ENCODE results near the gene SLCO1C1.
A peak's percentile ranks its signal among the peaks of the same experiment; 100 is the strongest.

SLCO1C1 gene, protein sequence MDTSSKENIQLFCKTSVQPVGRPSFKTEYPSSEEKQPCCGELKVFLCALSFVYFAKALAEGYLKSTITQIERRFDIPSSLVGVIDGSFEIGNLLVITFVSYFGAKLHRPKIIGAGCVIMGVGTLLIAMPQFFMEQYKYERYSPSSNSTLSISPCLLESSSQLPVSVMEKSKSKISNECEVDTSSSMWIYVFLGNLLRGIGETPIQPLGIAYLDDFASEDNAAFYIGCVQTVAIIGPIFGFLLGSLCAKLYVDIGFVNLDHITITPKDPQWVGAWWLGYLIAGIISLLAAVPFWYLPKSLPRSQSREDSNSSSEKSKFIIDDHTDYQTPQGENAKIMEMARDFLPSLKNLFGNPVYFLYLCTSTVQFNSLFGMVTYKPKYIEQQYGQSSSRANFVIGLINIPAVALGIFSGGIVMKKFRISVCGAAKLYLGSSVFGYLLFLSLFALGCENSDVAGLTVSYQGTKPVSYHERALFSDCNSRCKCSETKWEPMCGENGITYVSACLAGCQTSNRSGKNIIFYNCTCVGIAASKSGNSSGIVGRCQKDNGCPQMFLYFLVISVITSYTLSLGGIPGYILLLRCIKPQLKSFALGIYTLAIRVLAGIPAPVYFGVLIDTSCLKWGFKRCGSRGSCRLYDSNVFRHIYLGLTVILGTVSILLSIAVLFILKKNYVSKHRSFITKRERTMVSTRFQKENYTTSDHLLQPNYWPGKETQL

DNA sequence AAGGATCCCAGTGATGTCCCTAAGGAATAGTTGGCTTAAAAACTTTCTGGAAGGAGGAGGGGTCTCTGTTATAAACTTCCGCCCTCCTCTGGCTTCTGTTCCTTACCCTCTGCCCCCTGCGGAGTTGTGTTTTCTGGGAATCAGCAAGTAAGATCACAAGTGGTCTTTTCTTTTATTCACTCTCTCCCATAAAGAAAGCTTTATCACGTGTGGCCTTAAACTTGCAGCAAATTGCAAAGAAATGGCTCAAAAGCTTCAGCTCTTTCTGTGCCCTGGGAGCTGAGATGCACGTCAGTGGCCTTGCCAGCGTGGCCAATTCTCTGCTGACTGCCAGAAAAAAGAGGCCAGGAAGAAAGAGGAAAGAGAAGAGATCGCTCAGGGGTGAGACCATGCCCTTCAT, at the start of gene SLCO1C1:
TSS of gene SLCO1C1 (plus strand) at position 101 of the 400 bp plus-strand sequence. CDS start 4,245 bp downstream, outside the sequence.
- no peak for TF ChIP-seq CTCF (conservative IDR thresholded peaks at IDR 0.05; ENCODE audit: low read depth, low read length)
- peak; percentile 19 for DNase-seq (ENCODE audit: low read depth)
- H3K4me3 ChIP-seq (ENCODE audit: low read depth, low read length) = no peak within 1 kb of the TSS

- DNase-seq (ENCODE audit: low read depth) = peak; percentile 80
- TF ChIP-seq CTCF (conservative IDR thresholded peaks at IDR 0.05; ENCODE audit: low read depth, low read length) = peak; percentile 69
- H3K4me3 ChIP-seq (ENCODE audit: low read depth, low read length) = no peak overlapping the region
These were observed 48.8 kb upstream of the SLCO1C1 start for GRCh38 chr12:20646239-20646827.

GRCh38 chr12:20653871-20654270, 41.3 kb upstream of the SLCO1C1 start:
- no peak for DNase-seq (ENCODE audit: low read depth)
- no peak overlapping the region for H3K4me3 ChIP-seq (ENCODE audit: low read depth, low read length)
- TF ChIP-seq CTCF (conservative IDR thresholded peaks at IDR 0.05; ENCODE audit: low read depth, low read length) = no peak

DNA sequence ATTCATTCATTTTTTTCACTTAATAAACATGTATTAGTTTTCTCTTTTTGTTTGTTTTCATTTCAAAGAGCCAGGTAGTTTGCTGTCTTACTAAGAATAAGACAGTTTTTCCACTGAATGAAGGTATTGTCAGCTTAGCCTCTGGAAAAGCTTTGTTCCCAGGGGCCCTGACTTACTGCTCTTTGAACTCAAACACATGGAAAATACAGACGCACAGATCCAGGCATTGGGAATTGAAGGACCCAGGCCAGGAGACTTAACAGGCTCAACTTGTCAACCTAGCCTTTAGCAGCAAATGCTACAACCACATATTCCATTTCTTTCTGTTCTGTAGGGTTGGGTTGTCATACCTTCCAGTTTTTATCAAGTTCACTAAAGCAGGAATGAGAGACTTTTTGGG, 38.5 kb upstream of the SLCO1C1 start:
- TF ChIP-seq CTCF (conservative IDR thresholded peaks at IDR 0.05; ENCODE audit: low read depth, low read length) = no peak
- no peak overlapping the region for H3K4me3 ChIP-seq (ENCODE audit: low read depth, low read length)
- no peak for DNase-seq (ENCODE audit: low read depth)

DNA sequence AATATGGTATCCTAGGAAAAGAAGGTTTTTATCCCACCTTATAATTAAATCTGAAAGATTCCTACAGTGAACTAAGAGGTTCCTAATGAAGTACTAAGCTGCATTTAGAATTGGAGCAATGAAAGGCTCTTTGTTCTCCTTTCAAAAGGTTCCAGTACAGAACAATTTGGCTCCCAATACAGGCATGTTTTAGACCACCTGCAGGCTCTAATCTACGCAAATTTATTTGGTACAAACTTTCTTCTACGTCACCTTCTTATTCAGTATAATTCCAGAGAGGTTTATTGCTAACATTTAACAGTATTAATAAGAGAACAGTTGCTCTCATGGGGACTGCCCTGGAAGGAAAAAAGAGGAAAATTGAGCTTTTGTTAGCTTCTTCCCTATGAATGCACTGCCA, 37.6 kb upstream of the SLCO1C1 start:
- DNase-seq (ENCODE audit: low read depth) = no peak
- H3K4me3 ChIP-seq (ENCODE audit: low read depth, low read length) = no peak overlapping the region
- TF ChIP-seq CTCF (conservative IDR thresholded peaks at IDR 0.05; ENCODE audit: low read depth, low read length) = no peak

DNA sequence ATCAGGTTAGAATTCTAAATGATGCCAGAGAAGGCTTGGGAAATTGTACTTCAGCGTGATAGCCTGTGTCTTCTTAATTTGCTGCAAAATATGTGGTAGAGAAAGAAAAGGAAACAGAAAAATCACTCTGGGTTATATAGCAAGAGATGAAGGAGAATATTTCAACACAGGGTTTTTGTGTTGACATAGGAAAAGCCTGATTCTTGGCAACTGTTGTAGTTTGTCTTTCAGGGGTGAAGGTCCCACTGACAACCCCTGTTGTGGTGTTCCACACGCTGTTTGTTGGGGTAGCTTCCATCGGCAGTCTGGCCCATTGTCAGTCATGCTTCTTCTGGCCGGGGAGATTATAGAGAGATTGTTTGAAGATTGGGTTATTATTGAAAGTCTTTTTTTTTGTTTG, 13.8 kb upstream of the SLCO1C1 start:
- DNase-seq (ENCODE audit: low read depth) = peak; percentile 4
- no peak for TF ChIP-seq CTCF (conservative IDR thresholded peaks at IDR 0.05; ENCODE audit: low read depth, low read length)
- no peak overlapping the region for H3K4me3 ChIP-seq (ENCODE audit: low read depth, low read length)
